Measurements from ENCODE around the gene MMS22L.

The MMS22L gene

GRCh38 chr6:97282726-97283617, at the start of gene MMS22L:
TSS of gene MMS22L (minus strand) at chr6:97283216. CDS start at chr6:97282477, 739 bp downstream.
- peak; percentile 87 to 91 for DNase-seq

GRCh38 chr6:97322811-97323210, 39.8 kb upstream of the MMS22L start:
- DNase-seq = no peak

GRCh38 chr6:97322226-97322625, 39.2 kb upstream of the MMS22L start:
- DNase-seq = no peak

GRCh38 chr6:97316978-97317377, 34.0 kb upstream of the MMS22L start:
- DNase-seq = no peak

- DNase-seq = no peak
These were observed 29.2 kb upstream of the MMS22L start for GRCh38 chr6:97312241-97312640.

- no peak for DNase-seq
These were observed 23.7 kb upstream of the MMS22L start for GRCh38 chr6:97306544-97307320.

- DNase-seq = no peak
These were observed 22.5 kb upstream of the MMS22L start for GRCh38 chr6:97305414-97306066.

GRCh38 chr6:97304701-97305100, 21.7 kb upstream of the MMS22L start:
- no peak for DNase-seq

GRCh38 chr6:97294451-97294850, 11.4 kb upstream of the MMS22L start:
- DNase-seq = no peak

- DNase-seq = no peak
These were observed 10.2 kb upstream of the MMS22L start for GRCh38 chr6:97293198-97293696.

GRCh38 chr6:97292671-97293070, 9.7 kb upstream of the MMS22L start:
- no peak for DNase-seq

- no peak for DNase-seq
These were observed 8.9 kb upstream of the MMS22L start for GRCh38 chr6:97291896-97292295.

GRCh38 chr6:97289332-97289731, 6.3 kb upstream of the MMS22L start:
- no peak for DNase-seq

GRCh38 chr6:97288188-97288587, 5.2 kb upstream of the MMS22L start:
- no peak for DNase-seq

GRCh38 chr6:97282238-97282725, 734 bp downstream of the MMS22L start:
- no peak for DNase-seq

- no peak for DNase-seq
These were observed 2.2 kb downstream of the MMS22L start for GRCh38 chr6:97280766-97281165.

GRCh38 chr6:97275804-97276203, 7.2 kb downstream of the MMS22L start:
- DNase-seq = no peak

- no peak for DNase-seq
These were observed 13.2 kb downstream of the MMS22L start for GRCh38 chr6:97269821-97270220.

GRCh38 chr6:97262676-97263075, 20.3 kb downstream of the MMS22L start:
- DNase-seq = no peak

GRCh38 chr6:97246842-97247241, 36.2 kb downstream of the MMS22L start:
- no peak for DNase-seq

GRCh38 chr6:97240222-97240621, 42.8 kb downstream of the MMS22L start:
- no peak for DNase-seq

GRCh38 chr6:97231911-97232310, 51.1 kb downstream of the MMS22L start:
- DNase-seq = no peak

- DNase-seq = no peak
These were observed 60.1 kb downstream of the MMS22L start for GRCh38 chr6:97222903-97223302.
